Upper lobe of left lung (tissue), 4 donors: ENCODE data around the gene MEF2C.

ENCODE experiments used
- CTCF ChIP-seq, 6 experiments: fragments of 450-650 bp in 4 of 6; fragments of 200-600 bp in 2 of 6; sonication (generic) in 2 of 6; IDR thresholded peaks; one replicate each; pipeline ENCODE4 v1.5.1; 2016 to 2019; ENCODE audit warnings: antibody characterized with exemption in 6 of 6
- POLR2A ChIP-seq, 4 donors: fragments of 450-650 bp; IDR thresholded peaks; one replicate each; pipeline ENCODE4 v1.5.1; 2016 to 2017; ENCODE audit warnings: antibody characterized with exemption in 4 of 4, mild to moderate bottlenecking in 2 of 4
- POLR2AphosphoS5 ChIP-seq, 2 donors: sonication (generic); formaldehyde crosslinking; IDR thresholded peaks; one replicate each; pipeline ENCODE4 v1.5.1; 2017; ENCODE audit warnings: antibody characterized with exemption in 2 of 2

- TF ChIP-seq CTCF (IDR thresholded peaks at IDR 0.05), result no peak
- TF ChIP-seq POLR2A (IDR thresholded peaks at IDR 0.05), result no peak
- no peak for TF ChIP-seq POLR2AphosphoS5 (IDR thresholded peaks at IDR 0.05)
These were observed 204.1 kb downstream of the MEF2C start for GRCh38 chr5:88678770-88679381.
